SU-DHL-6 (cell line): Measurements from ENCODE around the gene DIPK1B.

ENCODE experiments used
- H2AFZ ChIP-seq: fragments of 200-600 bp; sonication (generic); 2 replicates; pipeline ENCODE4 v1.6.1; 2014; ENCODE audit warnings: low read depth, mild to moderate bottlenecking, moderate library complexity, mixed read lengths, antibody characterized with exemption, low read length; ENCODE audit not compliant: severe bottlenecking
- H3F3A ChIP-seq: fragments of 200-600 bp; shearing (Covaris generic); 2 replicates; pipeline ENCODE4 v1.6.0; 2016; ENCODE audit warnings: antibody characterized with exemption, mild to moderate bottlenecking; ENCODE audit not compliant: insufficient read depth
- H3K27ac ChIP-seq: fragments of 200-600 bp; sonication (generic); 2 replicates; pipeline ENCODE4 v1.5.1; 2016; ENCODE audit warnings: low read depth, mild to moderate bottlenecking, low read length, moderate library complexity, mixed read lengths
- H3K27me3 ChIP-seq: fragments of 200-600 bp; sonication (generic), shearing (Covaris generic); 2 replicates; pipeline ENCODE4 v1.6.0; 2014; ENCODE audit warnings: mild to moderate bottlenecking, low read length
- H3K36me3 ChIP-seq: fragments of 200-600 bp; sonication (generic); 2 replicates; pipeline ENCODE4 v1.6.1; 2014; ENCODE audit warnings: mild to moderate bottlenecking, low read length, mixed read lengths
- H3K4me2 ChIP-seq: fragments of 300-600, 200-600 bp; shearing (Covaris generic), sonication (generic); 2 replicates; pipeline ENCODE4 v1.6.0; 2014; ENCODE audit warnings: low read length, low read depth, mild to moderate bottlenecking; ENCODE audit not compliant: poor library complexity, severe bottlenecking
- H3K4me3 ChIP-seq: fragments of 200-600 bp; sonication (generic); 2 replicates; pipeline ENCODE4 v1.5.1; 2014; ENCODE audit warnings: antibody characterized with exemption, low read length, mild to moderate bottlenecking, mixed read lengths; ENCODE audit not compliant: insufficient read depth, poor library complexity, severe bottlenecking
- H3K79me2 ChIP-seq: fragments of 200-600 bp; sonication (generic); 2 replicates; pipeline ENCODE4 v1.6.1; 2014; ENCODE audit warnings: mild to moderate bottlenecking, low read length, moderate library complexity; ENCODE audit not compliant: insufficient read depth
- H3K9ac ChIP-seq: fragments of 200-600 bp; sonication (generic); 2 replicates; pipeline ENCODE4 v1.7.0; 2014; ENCODE audit warnings: mild to moderate bottlenecking, low read length
- H3K9me2 ChIP-seq: fragments of 200-600 bp; sonication (generic); replicated peaks from 2 replicates; pipeline ENCODE4 v1.6.1; 2014; ENCODE audit warnings: low read length; ENCODE audit not compliant: insufficient read depth
- H3K9me3 ChIP-seq: fragments of 200-600 bp; sonication (generic); 2 replicates; pipeline ENCODE4 v1.6.1; 2014; ENCODE audit warnings: low read length, mixed read lengths; ENCODE audit not compliant: insufficient read depth
- H4K20me1 ChIP-seq: fragments of 200-600 bp; sonication (generic); 2 replicates; pipeline ENCODE4 v1.6.1; 2014; ENCODE audit warnings: low read depth, mild to moderate bottlenecking, antibody characterized with exemption, low read length, moderate library complexity, mixed read lengths
- EZH2phosphoT487 ChIP-seq: fragments of 200-600 bp; sonication (generic), shearing (Covaris generic); conservative IDR thresholded peaks from 2 replicates; pipeline ENCODE4 v1.6.1; 2018; ENCODE audit warnings: mild to moderate bottlenecking, antibody characterized with exemption, low read length, moderate library complexity, mixed read lengths
- TF ChIP-seq, protein P1 (sequence below): fragments of 200-600 bp; sonication (generic); IDR thresholded peaks from one replicate; pipeline ENCODE4 v1.5.1; 2017; ENCODE audit warnings: antibody characterized with exemption, mild to moderate bottlenecking, low read length, moderate library complexity; ENCODE audit not compliant: insufficient read depth, poor library complexity, severe bottlenecking

DIPK1B gene

GRCh38 chr9:136720251-136720897 lies 8.0 kb downstream of the DIPK1B start:
- Histone ChIP-seq H3K9me3 (no peaks in the 10 kb centered on the region), H3K27ac (no peak overlapping the region), H3K9ac (no peak overlapping the region)

GRCh38 chr9:136720898-136721338 lies 8.5 kb downstream of the DIPK1B start:
- no peaks in the 10 kb centered on the region for H3K9me2 ChIP-seq
- H3K79me2 ChIP-seq = no peaks in the 10 kb centered on the region
- TF ChIP-seq EZH2phosphoT487 = no peak
- TF ChIP-seq, protein P1, sequence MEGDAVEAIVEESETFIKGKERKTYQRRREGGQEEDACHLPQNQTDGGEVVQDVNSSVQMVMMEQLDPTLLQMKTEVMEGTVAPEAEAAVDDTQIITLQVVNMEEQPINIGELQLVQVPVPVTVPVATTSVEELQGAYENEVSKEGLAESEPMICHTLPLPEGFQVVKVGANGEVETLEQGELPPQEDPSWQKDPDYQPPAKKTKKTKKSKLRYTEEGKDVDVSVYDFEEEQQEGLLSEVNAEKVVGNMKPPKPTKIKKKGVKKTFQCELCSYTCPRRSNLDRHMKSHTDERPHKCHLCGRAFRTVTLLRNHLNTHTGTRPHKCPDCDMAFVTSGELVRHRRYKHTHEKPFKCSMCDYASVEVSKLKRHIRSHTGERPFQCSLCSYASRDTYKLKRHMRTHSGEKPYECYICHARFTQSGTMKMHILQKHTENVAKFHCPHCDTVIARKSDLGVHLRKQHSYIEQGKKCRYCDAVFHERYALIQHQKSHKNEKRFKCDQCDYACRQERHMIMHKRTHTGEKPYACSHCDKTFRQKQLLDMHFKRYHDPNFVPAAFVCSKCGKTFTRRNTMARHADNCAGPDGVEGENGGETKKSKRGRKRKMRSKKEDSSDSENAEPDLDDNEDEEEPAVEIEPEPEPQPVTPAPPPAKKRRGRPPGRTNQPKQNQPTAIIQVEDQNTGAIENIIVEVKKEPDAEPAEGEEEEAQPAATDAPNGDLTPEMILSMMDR = no peak
- peaks cover 3% of the 10 kb centered on the region; the same call in 1 of the 2 replicates for H4K20me1 ChIP-seq
- H3F3A ChIP-seq = peaks cover 18% of the 10 kb centered on the region
- no peak overlapping the region for H3K4me3 ChIP-seq
- H3K27ac ChIP-seq = no peak overlapping the region
- H3K27me3 ChIP-seq = no peaks in the 10 kb centered on the region
- H3K4me2 ChIP-seq = no peak overlapping the region
- H3K9me3 ChIP-seq = no peaks in the 10 kb centered on the region
- H2AFZ ChIP-seq = no peak overlapping the region
- H3K36me3 ChIP-seq = peaks cover 16% of the 10 kb centered on the region
- no peak overlapping the region for H3K9ac ChIP-seq

More at GRCh38 chr9:136720251-136720897, 8.0 kb downstream of the DIPK1B start:
- H3K79me2 ChIP-seq = no peaks in the 10 kb centered on the region
- H3K27me3 ChIP-seq = no peaks in the 10 kb centered on the region
- H2AFZ ChIP-seq = no peak overlapping the region
- no peak overlapping the region for H3K4me3 ChIP-seq
- peaks cover 18% of the 10 kb centered on the region for H3F3A ChIP-seq
- H3K4me2 ChIP-seq = no peak overlapping the region
- H3K36me3 ChIP-seq = peaks cover 13% of the 10 kb centered on the region
- H3K9me2 ChIP-seq = no peaks in the 10 kb centered on the region
- H4K20me1 ChIP-seq = no peaks in the 10 kb centered on the region; the same call in 1 of the 2 replicates
- TF ChIP-seq, protein P1 = no peak
- TF ChIP-seq EZH2phosphoT487 = no peak

DNA sequence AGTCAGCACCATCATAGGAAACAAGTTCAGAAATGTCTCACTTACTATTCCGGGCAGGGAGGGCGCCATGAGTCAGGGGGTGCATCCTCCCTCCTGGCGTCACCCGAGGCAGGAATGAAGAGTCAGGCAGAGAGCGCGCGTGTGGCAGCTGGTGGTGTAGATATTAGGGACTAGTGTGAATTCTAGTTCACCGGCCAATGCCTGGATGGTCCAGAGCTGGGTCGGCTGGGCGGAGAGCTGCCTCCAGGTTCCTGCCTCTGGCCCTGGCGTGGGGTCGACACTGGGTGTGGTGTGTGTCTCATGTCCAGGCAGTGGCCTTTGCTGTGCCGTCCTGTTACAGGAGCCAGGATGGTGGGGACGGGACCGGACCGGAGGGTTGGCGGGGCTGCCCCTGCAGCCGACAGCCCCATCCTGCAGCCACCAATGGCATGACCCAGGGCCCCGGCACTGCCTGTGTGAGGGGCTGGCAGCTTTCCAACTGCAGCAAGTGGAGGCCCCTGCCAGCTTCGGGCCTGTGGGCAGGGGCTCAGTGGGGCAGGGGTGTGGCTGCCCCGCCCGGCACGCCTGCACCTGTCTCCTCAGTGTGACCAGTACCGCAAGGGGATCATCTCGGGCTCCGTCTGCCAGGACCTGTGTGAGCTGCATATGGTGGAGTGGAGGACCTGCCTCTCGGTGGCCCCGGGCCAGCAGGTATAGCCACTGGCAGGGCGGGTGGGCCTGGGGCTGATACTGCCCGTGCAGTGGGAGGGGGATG lies 9.1 kb downstream of the DIPK1B start:
- peaks cover 20% of the 10 kb centered on the region for H3F3A ChIP-seq
- peaks cover 9% of the 10 kb centered on the region; the same call in 1 of the 2 replicates for H4K20me1 ChIP-seq
- no peak overlapping the region for H3K4me2 ChIP-seq

More for the DNA sequence above, 9.1 kb downstream of the DIPK1B start:
- H2AFZ ChIP-seq = no peak overlapping the region
- no peaks in the 10 kb centered on the region for H3K27me3 ChIP-seq
- H3K36me3 ChIP-seq = peaks cover 21% of the 10 kb centered on the region
- H3K9me2 ChIP-seq = no peaks in the 10 kb centered on the region
- no peak overlapping the region for H3K9ac ChIP-seq
- no peak overlapping the region for H3K27ac ChIP-seq
- TF ChIP-seq, protein P1 = no peak
- TF ChIP-seq EZH2phosphoT487 = no peak
- H3K9me3 ChIP-seq = no peaks in the 10 kb centered on the region
- peaks cover 3% of the 10 kb centered on the region; the same call in 1 of the 2 replicates for H3K79me2 ChIP-seq
- no peak overlapping the region for H3K4me3 ChIP-seq
